GM21717 (cell line): Measurements from ENCODE around the gene RAB36.
"Not testable (repeated sequence)": the region's sequence is repeated elsewhere in the genome, so short reads cannot be mapped to it uniquely, and the experiment has no call there.

Experiments
- ATAC-seq: cut with Tn5 transposase; IDR thresholded peaks from one replicate; pipeline ENCODE4 v1.9.1; 2021; ENCODE audit warnings: mild to moderate bottlenecking, moderate library complexity; ENCODE audit not compliant: unreplicated experiment

Gene RAB36

DNA sequence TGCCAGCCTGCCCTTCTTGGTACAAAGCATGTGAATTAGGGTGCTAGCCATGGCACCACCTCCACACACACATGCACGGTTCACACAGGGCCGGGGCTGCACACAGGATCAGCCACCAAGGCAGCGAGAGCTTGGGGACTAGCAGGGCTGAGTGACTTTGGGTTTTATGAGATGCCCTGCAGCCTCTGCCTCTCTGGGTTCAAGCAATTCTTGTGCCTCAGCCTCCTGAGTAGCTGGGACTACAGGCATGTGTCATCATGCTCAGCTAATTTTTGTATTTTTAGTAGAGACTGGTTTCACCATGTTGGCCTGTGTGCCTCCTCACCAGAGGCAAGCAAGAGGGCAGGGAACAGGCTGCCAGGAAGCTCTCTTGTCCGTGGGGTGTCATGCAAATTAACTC lies 8.3 kb upstream of the RAB36 start:
- not testable (repeated sequence) for ATAC-seq

DNA sequence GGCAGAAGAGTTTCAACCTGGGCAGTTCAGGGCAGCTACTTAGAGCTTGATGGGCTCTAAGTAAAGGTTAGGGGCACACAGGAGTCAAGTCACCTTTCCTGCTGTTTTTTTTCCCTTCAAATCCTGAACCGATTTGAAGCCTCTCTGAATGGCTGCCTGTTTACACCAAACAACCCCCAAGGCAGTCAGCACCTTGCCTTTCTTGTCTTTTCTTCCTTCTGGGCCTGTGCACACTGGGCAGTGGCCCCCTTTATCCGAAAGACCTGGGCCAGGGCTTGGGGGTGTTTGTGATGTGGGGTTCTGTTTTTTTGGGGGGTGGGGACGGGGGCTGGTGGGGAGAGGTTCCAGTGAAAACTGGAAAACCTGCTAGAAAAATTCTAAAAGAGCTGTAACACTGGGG lies 7.8 kb upstream of the RAB36 start:
- ATAC-seq: no peak

DNA sequence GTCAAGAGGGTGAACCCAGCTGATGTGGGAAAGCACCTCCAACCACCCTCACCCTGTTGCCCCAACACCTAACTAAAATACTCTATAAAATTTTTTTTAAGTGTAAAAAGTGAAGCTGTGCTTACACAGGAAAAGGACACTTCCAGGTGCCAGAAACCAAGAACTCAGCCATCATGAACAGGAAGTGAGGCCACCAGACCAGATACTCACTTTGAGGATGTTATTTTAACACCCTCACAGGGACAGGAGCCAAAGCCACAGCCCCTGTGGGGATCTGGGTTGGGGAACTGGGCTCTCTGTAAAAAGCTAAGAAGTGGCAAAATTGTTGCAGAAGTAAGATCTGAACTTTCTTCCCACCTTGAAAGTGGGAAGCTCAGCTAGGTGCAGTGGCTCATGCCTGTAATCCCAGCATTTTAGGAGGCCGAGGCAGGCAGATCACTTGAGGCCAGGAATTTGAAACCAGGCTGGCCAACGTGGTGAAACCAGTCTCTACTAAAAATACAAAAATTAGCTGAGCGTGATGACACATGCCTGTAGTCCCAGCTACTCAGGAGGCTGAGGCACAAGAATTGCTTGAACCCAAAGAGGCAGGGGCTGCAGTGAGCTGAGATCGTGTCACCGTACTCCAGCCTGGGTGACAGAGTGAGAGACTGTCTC lies 7.2 kb upstream of the RAB36 start:
- ATAC-seq: no peak

DNA sequence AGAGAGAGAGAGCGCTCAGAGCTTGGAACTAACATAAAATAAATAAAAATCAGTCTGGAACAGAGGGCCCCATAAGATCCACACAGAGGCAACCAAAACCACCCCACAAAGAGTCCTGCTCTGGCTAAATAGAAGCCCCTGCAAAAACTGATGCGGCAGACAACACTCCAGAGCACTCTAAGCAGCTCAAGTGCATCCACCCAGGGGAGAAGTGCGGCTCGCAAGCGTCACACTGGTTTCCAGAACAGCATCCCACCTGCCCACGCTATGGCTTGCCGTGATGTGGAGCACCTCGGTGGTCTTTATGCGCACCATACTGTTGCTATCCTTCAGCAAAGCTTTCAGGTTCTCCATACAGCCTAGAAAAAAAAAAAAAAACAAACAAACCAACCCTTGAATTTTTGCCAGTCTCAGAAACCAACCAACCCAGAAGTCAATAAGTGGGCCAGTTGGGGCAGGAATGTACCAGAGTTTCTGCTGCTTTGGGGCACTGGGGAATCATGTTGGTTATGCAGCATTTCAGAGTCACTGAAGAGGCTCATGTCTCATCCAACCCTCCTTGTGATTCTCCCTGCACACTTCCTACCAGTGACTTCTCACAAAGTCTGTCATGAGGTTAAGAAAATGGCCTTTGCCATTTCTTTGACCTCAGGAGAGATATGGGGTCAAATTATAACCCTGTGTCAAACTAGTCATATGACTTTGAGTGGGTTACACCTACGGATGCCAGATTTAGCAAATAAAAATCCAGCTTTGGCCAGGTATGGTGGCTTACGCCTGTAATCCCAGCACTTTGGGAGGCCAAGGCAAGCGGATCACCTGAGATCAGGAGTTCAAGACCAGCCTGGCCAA lies 6.5 kb upstream of the RAB36 start:
- no peak for ATAC-seq

DNA sequence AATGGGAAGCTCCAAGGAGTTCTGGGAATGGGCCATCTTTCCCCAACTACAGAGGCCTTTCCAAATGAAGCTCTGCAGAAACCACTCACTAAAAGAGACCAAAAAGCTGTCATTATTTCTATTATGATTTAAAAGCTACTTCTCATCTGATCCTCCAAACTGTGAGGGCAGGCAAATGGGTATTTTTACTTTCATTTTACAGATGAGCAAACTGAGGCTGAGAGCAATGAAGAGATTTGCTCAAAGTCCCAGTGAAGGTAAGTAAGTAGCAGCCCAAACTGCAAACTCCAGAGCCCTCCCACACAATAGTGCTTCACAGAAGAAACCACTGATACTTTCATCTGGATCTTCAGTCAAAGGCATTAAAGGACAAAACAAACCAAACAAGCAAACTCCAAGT lies 4.9 kb upstream of the RAB36 start:
- ATAC-seq: no peak

DNA sequence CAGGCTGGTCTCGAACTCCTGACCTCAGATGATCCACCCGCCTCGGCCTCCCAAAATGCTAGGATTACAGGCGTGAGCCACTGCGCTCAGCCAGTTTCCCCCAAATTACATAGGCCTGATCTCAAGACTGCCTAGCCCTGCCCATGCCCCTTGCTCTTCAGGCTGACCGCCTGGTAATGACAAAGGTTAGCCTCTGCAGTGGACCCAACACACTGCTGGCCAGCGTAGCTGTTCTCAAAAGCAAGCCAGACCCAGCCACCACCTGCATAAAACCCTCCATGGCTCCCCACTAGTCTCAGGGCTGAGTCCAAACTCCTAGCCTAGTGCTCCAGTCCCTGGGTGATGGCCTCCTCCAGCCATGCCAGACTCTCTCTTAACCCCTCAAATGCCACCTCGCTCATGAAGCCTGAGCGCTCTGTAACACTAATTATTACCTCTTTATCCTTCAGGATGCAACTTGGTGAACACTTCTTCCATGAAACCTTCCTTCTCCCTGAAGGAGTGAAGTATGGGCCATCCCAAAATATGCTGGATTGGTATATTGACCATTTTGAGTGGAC lies 2.7 kb upstream of the RAB36 start:
- ATAC-seq: no peak

DNA sequence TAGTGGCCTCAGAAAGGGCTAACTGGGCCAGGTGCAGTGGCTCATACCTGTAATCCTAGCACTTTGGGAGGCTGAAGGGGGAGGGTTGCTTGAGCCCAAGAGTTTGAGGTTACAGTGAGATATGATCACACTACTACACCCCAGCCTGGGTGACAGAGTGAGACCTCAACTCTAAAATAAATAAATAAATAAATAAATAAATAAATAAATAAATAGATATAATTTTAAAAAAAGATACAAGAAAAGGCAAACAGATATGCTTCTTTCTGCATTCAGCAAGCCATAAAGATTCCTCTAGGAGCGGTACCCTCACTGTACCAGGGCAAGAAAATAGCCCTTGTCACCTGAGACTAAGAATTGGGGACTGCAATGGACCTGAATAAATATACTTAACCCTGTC lies 2.2 kb upstream of the RAB36 start:
- no peak for ATAC-seq

DNA sequence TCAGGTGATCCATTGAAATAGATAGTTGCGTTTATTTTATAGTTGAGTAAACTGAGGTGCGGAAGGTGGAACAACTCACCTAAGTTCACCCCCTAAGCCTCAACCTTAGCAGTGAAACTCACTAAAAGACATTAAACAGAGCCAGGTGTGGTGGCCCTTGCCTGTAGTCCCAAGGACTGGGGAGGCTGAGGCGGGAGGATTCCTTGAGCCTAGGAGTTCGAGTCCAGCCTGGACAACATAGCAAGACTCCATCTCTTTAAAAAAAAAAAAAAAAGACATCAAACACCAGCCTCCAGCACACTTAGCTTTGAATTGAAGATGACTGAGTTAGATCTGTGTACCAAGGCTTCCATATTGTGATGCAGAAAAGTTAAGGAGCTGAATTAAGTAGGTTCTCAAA lies 845 bp upstream of the RAB36 start:
- no peak for ATAC-seq

DNA sequence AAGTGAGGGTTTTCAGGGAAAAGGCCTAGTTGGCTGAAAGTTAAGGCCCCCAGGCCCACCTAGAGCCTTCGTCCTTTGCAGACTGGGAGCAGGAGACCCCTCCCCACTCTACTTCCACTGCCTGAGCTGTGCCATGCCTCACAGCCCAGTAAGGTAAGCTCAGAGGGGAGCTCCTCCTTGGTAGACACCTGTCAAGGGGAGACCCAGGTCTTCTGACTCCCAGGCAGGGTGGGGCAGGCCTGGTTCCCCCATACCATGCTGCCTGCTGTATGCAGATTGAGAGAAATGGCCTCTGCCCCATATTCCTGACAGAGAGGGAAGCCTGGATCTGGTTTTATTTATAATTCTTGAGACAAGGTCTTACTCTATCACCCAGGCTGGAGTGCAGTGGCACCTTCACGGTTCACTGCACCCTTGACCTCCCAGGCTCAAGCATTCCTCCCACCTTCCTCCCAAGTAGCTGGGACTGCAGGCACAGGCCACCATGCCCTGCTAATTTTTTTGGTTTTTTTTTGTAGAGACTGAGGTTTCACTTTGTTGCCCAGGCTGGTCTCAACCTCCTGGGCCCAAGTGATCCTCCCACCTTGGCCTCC lies 697 bp downstream of the RAB36 start:
- ATAC-seq: no peak

DNA sequence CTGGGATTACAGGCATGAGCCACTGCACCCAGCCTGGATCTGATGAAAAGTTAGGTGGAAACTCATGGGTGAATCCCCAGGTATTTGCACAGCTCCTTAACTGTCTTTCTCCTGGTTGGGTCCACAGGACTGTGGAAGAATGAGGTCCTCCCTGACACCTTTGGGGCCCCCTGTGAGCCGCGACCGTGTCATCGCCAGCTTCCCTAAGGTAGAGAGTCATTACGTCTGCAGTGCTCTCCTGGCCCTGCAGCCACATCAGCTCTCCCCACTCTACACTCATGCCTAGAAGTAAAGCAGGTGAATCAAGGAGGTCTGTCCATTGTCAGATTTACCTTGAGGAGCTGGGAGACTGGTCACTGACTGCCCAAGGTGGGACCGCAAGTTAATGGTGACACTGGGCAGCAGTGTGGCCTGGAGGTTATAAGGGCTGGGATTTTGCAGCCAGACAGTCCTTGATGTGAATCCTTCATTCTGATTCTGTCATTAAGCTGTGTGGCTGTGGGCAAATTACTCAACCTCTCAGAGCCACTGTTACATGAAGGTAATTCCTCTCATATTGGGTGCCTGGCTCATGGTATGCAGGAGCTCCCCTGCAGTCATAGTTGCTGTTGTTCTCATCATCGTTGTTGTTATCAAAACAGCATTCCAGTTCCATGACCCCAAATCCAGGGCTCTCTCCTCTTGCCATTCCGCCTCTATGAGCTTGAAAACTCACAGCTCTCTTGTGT lies 1.4 kb downstream of the RAB36 start:
- ATAC-seq: no peak

DNA sequence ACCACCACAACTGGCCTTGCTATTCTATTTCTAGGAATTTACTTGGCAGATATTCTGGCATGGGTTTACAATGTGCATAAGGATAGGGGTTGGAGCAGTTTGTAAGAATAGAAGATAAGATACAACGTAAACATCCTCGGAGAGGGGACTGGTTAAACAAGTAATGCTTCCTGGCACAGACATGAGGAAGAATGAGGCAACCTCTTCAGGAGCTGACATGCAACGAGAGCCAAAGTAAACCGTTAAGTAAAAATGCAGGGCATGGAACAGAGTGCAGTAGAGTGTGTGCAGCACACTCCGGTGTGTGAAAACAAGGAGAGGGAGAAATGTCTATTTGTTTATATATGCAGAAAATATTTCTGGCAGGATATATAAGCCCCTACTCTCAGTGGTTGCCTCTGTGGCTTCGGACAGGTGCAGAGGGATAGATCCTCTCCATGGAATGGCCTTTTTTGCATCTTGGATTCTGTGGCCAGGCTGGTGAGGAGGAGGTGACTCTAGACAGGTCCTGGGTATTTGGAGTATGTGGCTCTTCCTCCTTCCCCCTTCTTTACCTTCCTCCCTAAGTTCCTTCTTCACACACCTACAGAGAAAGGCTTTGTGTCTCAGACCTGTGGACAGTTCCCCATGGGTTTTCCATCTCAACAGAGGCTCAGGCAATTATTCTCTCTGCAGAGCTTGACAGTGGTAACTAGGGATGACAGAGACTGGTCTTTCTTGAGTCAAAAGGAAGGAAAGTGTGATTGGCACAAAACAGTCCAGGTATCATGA lies 2.5 kb downstream of the RAB36 start:
- ATAC-seq: no peak

DNA sequence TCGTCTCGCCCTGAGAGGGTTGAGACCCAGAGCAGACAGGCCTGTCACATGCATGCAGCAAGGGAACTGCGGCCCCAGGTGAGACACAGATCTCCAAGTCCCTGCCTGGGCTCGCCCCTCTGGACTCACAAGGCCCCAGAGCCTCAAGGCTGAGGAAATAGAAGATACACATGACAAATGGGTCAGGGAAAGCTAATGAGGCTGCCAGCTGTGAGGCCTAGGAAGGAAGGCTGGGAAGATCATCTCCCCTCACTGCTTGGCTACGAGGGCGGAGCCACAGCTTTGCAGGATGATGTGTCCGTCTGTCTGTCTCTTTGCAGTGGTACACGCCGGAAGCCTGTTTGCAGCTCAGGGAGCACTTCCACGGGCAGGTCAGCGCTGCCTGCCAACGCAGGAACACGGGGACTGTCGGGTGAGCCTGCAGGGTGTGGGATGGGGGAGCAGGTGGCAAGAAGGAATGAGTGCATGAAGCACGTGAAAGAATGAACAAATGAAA lies 4.5 kb downstream of the RAB36 start:
- ATAC-seq: no peak

DNA sequence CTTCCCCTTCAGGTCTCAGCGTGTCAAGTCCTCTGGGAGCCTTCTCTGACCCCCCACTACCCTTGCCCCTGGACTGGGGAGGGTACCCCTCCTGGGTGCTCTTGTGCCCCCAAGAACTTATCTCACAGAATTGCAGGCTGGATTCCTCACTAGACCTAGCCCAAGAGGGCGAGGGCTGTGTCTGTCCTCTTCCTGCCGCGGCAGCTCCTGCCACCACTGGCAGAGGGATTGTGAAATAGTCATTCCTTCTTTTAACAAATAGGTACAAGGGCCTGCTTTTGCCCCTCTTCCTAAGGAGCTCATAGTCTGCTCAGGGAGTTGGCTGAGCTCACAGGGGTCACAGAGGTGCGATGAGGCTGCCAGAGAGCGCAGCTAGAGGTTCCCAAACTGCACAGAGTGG lies 5.5 kb downstream of the RAB36 start:
- ATAC-seq: no peak

DNA sequence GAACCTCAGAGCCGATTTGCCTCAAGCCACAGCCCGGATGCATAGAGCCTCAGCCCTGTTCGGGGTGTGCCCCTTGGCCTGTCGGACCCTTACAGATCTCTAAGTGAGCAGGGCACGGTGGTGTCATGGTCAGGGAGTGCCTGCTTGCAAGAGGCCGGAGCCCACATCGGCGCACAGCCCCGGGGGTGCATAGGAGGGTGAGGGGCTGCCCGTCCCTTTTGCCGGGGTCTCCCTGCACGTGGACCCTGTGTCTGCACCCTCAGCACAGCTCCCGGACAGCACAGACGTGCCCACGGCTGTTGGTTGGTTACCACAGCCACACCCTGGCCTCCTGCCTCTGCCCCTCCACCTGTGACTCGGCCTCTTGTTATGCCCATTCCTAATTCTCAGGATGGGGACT lies 6.5 kb downstream of the RAB36 start:
- ATAC-seq: no peak

DNA sequence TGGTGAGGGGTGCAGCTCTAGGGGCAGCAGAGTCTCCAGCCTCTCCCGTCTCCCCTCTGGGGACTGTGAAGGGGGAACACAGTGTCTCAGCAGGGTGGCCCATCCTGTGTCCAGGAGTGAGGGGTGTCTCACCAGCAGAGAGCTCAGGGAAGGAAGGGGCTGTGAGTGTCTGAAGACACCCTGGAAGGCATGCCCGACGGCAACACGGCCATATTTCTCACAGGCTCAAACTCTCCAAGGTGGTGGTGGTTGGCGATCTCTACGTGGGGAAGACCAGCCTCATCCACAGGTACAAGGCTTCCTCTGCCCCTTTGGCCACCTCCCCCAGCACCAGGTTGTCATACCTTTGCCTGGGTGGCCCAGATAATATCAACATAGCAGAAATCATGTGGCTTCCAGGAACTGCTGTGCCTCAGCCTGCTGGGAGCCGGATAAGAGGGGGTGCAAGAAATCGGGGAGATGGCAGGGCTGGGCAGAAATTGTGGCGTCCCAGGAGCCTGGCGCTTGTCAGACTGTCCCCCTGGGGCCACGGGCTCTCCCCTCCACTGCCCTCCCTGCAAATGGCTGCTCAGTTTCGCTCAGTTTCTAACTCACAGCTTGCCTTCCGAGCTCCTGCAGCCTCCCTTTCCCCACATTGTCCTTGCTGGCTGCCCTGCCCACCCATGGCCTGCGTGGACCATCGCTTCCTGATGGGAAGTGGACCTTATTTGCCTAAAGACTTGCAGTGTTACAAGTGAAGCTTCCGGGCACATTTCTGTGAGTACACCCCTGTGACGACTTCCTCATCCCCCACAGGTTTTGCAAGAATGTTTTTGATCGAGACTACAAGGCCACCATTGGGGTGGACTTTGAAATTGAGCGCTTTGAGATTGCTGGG lies 7.2 kb downstream of the RAB36 start:
- ATAC-seq: no peak

DNA sequence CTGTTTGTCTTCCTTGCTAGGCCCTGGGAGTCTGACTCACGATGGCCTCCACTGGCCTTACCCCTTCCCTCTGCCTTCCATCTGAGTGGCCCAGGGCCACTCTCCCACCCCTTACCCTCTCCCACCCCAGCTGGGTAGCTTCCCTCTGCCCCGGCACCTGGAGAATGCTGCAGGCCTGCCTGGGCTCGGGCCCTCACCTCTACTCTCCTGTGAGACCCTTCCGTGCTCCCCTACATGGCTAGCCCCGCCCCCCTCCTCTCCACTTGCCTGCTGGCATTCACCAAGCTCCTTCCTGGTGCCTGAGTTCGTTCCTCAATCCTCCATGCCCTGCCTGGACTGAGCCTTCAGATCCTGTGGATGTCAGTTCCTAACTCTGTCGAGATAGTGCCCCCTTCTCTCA lies 8.7 kb downstream of the RAB36 start:
- no peak for ATAC-seq

DNA sequence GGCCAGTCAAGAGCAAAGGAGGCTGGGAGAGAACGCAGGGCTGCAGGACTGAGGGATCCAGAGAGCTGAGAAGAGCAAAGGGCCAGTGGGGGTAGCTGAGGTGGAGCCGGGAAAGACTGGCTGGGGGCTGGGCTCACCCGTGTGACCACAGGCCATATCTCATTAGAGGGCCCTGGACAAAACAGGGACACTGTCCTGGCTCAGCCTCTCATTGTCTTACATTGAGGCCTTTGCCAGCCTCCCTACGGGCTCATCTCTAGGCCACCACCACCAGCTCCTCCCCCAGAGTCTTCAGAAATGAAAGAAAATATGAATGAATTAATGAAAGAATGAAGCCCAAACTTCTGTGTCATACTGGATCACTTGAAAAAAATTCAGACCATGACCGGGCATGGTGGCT lies 9.2 kb downstream of the RAB36 start:
- no peak for ATAC-seq

DNA sequence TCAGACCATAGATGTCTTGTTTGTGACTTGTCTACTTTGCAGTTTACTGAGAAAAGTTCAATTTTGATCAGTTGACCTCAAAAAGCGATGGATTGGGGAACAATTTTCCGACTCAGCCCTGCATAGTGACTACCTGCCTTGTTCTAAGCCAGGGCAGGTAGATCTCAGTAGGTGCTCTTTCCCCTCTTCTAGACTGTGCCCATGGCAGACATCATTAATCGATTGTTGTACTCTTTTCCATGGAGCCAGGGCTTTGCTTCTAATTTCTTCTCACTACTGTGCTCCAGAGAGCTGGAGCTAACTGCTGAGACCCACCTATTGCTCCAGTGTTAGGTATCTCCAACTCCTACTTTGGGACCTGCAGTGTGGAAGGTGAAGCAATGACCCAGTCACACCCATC lies 9.9 kb downstream of the RAB36 start:
- ATAC-seq: no peak

DNA sequence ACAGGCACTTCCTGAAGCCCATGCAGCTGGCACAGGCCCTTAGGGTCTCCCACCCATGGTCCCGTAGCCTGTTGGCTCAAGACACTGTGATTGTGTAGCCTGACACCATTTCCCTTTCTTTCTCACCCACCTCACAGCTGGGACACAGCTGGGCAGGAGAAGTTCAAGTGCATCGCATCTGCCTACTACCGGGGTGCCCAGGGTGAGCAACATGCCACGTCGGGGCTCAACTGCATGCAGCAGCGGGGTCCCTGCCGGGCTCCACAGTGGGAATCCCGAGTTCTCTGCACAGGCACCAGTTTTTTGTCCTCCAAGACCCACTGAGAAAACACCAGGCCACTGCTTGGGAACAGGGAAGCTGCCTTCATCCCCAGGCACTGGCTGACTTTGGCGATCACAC lies 10.6 kb downstream of the RAB36 start:
- ATAC-seq: no peak
